HepG2 (cell line): ENCODE data around the gene SH3YL1. TPM values are rescaled to one million over a fixed set of nuclear protein-coding genes. Genes with fewer than 3 reads are reported as not detected.

ENCODE experiments used
- ATAC-seq: fragments of 200-7000 bp; cut with Tn5 transposase; 3 replicates; pipeline ENCODE4 v1.9.1; 2020; ENCODE audit warnings: mild to moderate bottlenecking, moderate library complexity
- BruUV-seq: library from RNA; stranded (reverse); fragments of 400-500 nt; replicated peaks from 2 replicates; lab custom pipeline; 2021; lab: Mats Ljungman, UMichigan
- CTCF ChIA-PET: fragments of 300-600 bp; formaldehyde crosslinking; extraction: SDS; loops from one replicate; lab custom pipeline; 2021; ENCODE audit warnings: low total read pairs, inconsistent platforms, low intra/inter-chr PET ratio; lab: Yijun Ruan, JAX
- POLR2A ChIA-PET: fragments of 350-600 bp; sonication (Branson Sonifier 250); formaldehyde crosslinking; loops from one replicate; lab custom pipeline; 2020; ENCODE audit warnings: antibody characterized with exemption, inconsistent platforms; lab: Yijun Ruan, JAX
- DNase-seq: peaks from one replicate; pipeline ENCODE4 v3.0.0-alpha.2; 2015; ENCODE audit warnings: low spot score
- FAIRE-seq: peaks from 3 replicates; lab custom pipeline; 2011; peaks lifted over from hg19 to GRCh38; lab: Jason Lieb, UNC
- H2AFZ ChIP-seq: one replicate; pipeline ENCODE4 v1.6.1; 2011; ENCODE audit warnings: low read length, inconsistent platforms
- H3K27ac ChIP-seq: fragments of 300-600 bp; 3 replicates; pipeline ENCODE4 v1.8.0; 2011; ENCODE audit warnings: mixed run types, mild to moderate bottlenecking, mixed read lengths, low read length, inconsistent platforms; ENCODE audit not compliant: insufficient read depth; ENCODE audit errors: extremely low read length
- H3K27me3 ChIP-seq, 2 experiments: fragments of 200-600 bp in 1 of 2; 2 replicates in 1 of 2; 3 replicates in 1 of 2; pipeline versions ENCODE4 v1.6.0 to v1.8.0; 2011; ENCODE audit warnings: low read length in 2 of 2, mild to moderate bottlenecking in 2 of 2, moderate library complexity in 2 of 2, inconsistent platforms in 1 of 2; ENCODE audit not compliant: insufficient read depth in 2 of 2, control insufficient read depth in 1 of 2
- H3K36me3 ChIP-seq, 2 experiments: fragments of 200-600 bp in 1 of 2; replicated peaks in 1 of 2; 2 replicates in 1 of 2; 3 replicates in 1 of 2; pipeline versions ENCODE4 v1.5.1 to v1.8.0; 2011; ENCODE audit warnings: low read length in 2 of 2, inconsistent platforms in 1 of 2; ENCODE audit not compliant: insufficient read depth in 2 of 2, control insufficient read depth in 1 of 2
- H3K4me1 ChIP-seq: 2 replicates; pipeline ENCODE4 v1.5.1; 2012; ENCODE audit warnings: low read length, inconsistent platforms; ENCODE audit not compliant: insufficient read depth
- H3K4me2 ChIP-seq: 2 replicates; pipeline ENCODE4 v1.6.0; 2011; ENCODE audit warnings: low read depth, low read length, inconsistent platforms
- H3K4me3 ChIP-seq, 3 experiments: fragments of 200-600 bp in 1 of 3; sonication (generic), shearing (Covaris generic) in 1 of 3; replicated peaks in 1 of 3; 2 replicates each; pipeline ENCODE4 v1.5.1; 2011 to 2016; ENCODE audit warnings: low read length in 3 of 3, inconsistent platforms in 2 of 3, low read depth in 2 of 3, mild to moderate bottlenecking in 2 of 3, control low read depth in 1 of 3, mixed read lengths in 1 of 3; ENCODE audit not compliant: insufficient read depth in 1 of 3
- H3K79me2 ChIP-seq: one replicate; pipeline ENCODE4 v1.6.1; 2011; ENCODE audit warnings: low read length, inconsistent platforms; ENCODE audit not compliant: insufficient read depth
- H3K9ac ChIP-seq: 2 replicates; pipeline ENCODE4 v1.6.0; 2011; ENCODE audit warnings: mild to moderate bottlenecking, low read depth, low read length, inconsistent platforms; ENCODE audit not compliant: insufficient read depth
- H3K9me3 ChIP-seq: 2 replicates; pipeline ENCODE4 v1.5.1; 2012; ENCODE audit warnings: mild to moderate bottlenecking, low read length
- H4K20me1 ChIP-seq: 2 replicates; pipeline ENCODE4 v1.6.0; 2011; ENCODE audit warnings: inconsistent platforms, mild to moderate bottlenecking, low read length, moderate library complexity; ENCODE audit not compliant: insufficient read depth
- ARNT2 ChIP-seq: sonication (generic); formaldehyde crosslinking; IDR thresholded peaks from 2 replicates; pipeline ENCODE4 v1.8.0; 2022; ENCODE audit warnings: mild to moderate bottlenecking, low read depth, missing genetic modification reagents, moderate library complexity
- ATF4 ChIP-seq, 2 experiments: fragments of 450-650 bp in 1 of 2; sonication (generic) in 1 of 2; formaldehyde crosslinking; IDR thresholded peaks; 2 replicates each; pipeline versions ENCODE4 v1.5.0 to v1.8.0; 2020 to 2022; ENCODE audit warnings: mild to moderate bottlenecking in 1 of 2, missing genetic modification reagents in 1 of 2
- ESRRA ChIP-seq: sonication (generic); formaldehyde crosslinking; IDR thresholded peaks from 2 replicates; pipeline ENCODE4 v1.5.1; 2020; ENCODE audit warnings: mild to moderate bottlenecking, low read depth, missing genetic modification reagents
- HNF1B ChIP-seq: sonication (generic); formaldehyde crosslinking; IDR thresholded peaks from 2 replicates; pipeline ENCODE4 v1.5.1; 2020; ENCODE audit warnings: mild to moderate bottlenecking, moderate library complexity, missing genetic modification reagents
- MBNL3 ChIP-seq: fragments of 250-450 bp; sonication (Bioruptor Pico); conservative IDR thresholded peaks from 2 replicates; pipeline ENCODE4 v1.8.0; 2022; ENCODE audit warnings: mild to moderate bottlenecking, inconsistent platforms
- ZNF180 ChIP-seq: sonication (generic); formaldehyde crosslinking; IDR thresholded peaks from 2 replicates; pipeline ENCODE4 v1.4.0; 2020; ENCODE audit warnings: low read depth, missing genetic modification reagents, borderline replicate concordance
- ZNF580 ChIP-seq: IDR thresholded peaks from 2 replicates; pipeline ENCODE4 v1.6.1; 2016; ENCODE audit warnings: low read depth, borderline replicate concordance
- WGBS: methylation state at CpG from one replicate; pipeline ENCODE4 v1.1.6; 2017; ENCODE audit warnings: low lambda C conversion rate; 5-methylcytosine and 5-hydroxymethylcytosine counted together
- in situ Hi-C: cut with HindIII; loops from 2 replicates; pipeline ENCODE4 v1.10.0; 2017; ENCODE audit warnings: low pct_unique_long_range_greater_than_20kb; ENCODE audit not compliant: extremely low pct_ligation_motif_present
- intact Hi-C: fragments of 100-400 bp; cut with micrococcal nuclease; formaldehyde crosslinking; loops from one replicate; pipeline ENCODE4 v1.10.0; 2022; ENCODE audit not compliant: unreplicated experiment
- polyA plus RNA-seq, 8 experiments: library from polyadenylated mRNA; depleted of rRNA in 3 of 8; stranded (reverse) in 7 of 8; unstranded in 1 of 8; fragments of >200 nt; fragmentation: Illumina TruSeq in 4 of 8; extraction: Trizol in 4 of 8; gene quantifications; 2 replicates each; pipeline versions ENCODE4 v1.2.1 to v1.2.3, GENCODE V29; 2011 to 2016; ENCODE audit warnings: low read depth in 4 of 8, missing spikeins in 1 of 8, mixed read lengths in 1 of 8; ENCODE audit not compliant: insufficient read depth in 1 of 8
- total RNA-seq, 5 experiments: library from RNA; depleted of rRNA; stranded (reverse); fragments of >200 nt; fragmentation: Illumina TruSeq; extraction: Trizol; gene quantifications; 2 replicates each; pipeline ENCODE4 v1.2.3, GENCODE V29; 2016; ENCODE audit warnings: low read depth in 1 of 5

Gene SH3YL1
- total and polyA plus RNA-seq, 2 of the 13 experiments (the other 11 are each of a cell fraction or from before 2014, with no cell fraction given) = 13.0 to 48.2 TPM

- TF ChIP-seq ATF4 (CRISPR knock-in tag; IDR thresholded peaks at IDR 0.05) (no peak), HNF1B (CRISPR knock-in tag) (no peak), ESRRA (CRISPR knock-in tag) (no peak)
Observed at GRCh38 chr2:244547-244946, 19.3 kb downstream of the SH3YL1 start (continued).

GRCh38 chr2:238869-239268 is 25.0 kb downstream of the SH3YL1 start:
- DNase-seq = no peak
- H3K36me3 ChIP-seq = peaks cover 0 to 12% of the 10 kb centered on the region in 2 experiments; a peak in 1 of 5 replicates
- in situ Hi-C loops (no loop called here), intact Hi-C loops (no loop called here)
- FAIRE-seq = no peak
- 91% methylated on average over 5 of the region's 5 CpGs for WGBS
- no TSS peak for BruUV-seq
- no peak overlapping the region for H3K4me2 ChIP-seq
- H3K4me3 ChIP-seq = no peak overlapping the region
- H3K27me3 ChIP-seq = no peaks in the 10 kb centered on the region
- H3K9ac ChIP-seq = no peak overlapping the region
- TF ChIP-seq ZNF580 (CRISPR knock-in tag) = no peak
- TF ChIP-seq MBNL3 (CRISPR knock-in tag) = no peak
- no peak for TF ChIP-seq ZNF180 (CRISPR knock-in tag)
- no peak for TF ChIP-seq ARNT2
- no peaks in the 10 kb centered on the region for H3K79me2 ChIP-seq
- no peak overlapping the region for H2AFZ ChIP-seq
- H3K27ac ChIP-seq = no peak overlapping the region
- ATAC-seq = no peak
- H3K9me3 ChIP-seq = no peaks in the 10 kb centered on the region
- H4K20me1 ChIP-seq = no peaks in the 10 kb centered on the region
- CTCF ChIA-PET = no interaction called here
- H3K4me1 ChIP-seq = peaks cover 23% of the 10 kb centered on the region
- POLR2A ChIA-PET = no interaction called here
